B cell (primary cell): ENCODE measurements around the gene ANKRD30A.

Experiments
- EZH2 ChIP-seq: IDR thresholded peaks from 2 replicates; pipeline ENCODE4 v1.6.1; 2012; ENCODE audit warnings: borderline replicate concordance, low read depth, mild to moderate bottlenecking, moderate library complexity, low read length; ENCODE audit not compliant: insufficient read depth, poor library complexity, severe bottlenecking
- TF ChIP-seq, protein P1 (sequence below): fragments of 200-600 bp; IDR thresholded peaks from one replicate; pipeline ENCODE4 v1.8.0; 2022; ENCODE audit warnings: antibody characterized with exemption, mild to moderate bottlenecking

DNA sequence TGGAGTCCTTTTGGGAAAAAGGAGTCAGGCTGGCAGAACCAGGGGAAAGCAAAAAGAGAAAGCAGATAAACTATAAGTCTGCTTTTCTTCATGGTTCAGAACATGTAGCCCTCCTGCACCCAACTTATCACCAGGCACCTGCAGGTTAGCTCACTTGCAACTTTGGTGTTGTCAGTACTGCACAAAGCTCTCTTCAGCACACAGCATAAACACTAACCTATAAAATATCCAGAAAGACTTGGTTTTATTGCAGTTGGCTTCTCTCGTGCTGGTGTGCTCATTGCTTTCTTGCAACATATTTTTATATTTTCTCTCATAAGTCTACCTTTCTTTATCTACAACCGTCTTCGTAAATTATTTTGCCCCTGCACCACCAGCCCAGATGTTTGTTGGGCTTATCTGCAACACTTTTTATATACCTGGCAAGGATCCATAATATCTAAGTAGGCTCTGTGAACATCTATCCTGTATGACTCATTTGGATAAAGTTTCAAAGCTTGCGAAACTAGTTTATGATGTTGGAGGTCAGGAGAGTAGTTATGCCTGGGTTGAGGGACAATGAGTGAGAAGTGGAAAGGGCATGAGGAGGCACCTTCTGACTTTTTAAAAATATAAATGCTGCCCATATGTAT, 164.6 kb downstream of the ANKRD30A start:
- TF ChIP-seq, protein P1, sequence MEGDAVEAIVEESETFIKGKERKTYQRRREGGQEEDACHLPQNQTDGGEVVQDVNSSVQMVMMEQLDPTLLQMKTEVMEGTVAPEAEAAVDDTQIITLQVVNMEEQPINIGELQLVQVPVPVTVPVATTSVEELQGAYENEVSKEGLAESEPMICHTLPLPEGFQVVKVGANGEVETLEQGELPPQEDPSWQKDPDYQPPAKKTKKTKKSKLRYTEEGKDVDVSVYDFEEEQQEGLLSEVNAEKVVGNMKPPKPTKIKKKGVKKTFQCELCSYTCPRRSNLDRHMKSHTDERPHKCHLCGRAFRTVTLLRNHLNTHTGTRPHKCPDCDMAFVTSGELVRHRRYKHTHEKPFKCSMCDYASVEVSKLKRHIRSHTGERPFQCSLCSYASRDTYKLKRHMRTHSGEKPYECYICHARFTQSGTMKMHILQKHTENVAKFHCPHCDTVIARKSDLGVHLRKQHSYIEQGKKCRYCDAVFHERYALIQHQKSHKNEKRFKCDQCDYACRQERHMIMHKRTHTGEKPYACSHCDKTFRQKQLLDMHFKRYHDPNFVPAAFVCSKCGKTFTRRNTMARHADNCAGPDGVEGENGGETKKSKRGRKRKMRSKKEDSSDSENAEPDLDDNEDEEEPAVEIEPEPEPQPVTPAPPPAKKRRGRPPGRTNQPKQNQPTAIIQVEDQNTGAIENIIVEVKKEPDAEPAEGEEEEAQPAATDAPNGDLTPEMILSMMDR: no peak
- TF ChIP-seq EZH2: no peak
